Measurements from ENCODE around the gene REEP1.

Gene REEP1

DNA sequence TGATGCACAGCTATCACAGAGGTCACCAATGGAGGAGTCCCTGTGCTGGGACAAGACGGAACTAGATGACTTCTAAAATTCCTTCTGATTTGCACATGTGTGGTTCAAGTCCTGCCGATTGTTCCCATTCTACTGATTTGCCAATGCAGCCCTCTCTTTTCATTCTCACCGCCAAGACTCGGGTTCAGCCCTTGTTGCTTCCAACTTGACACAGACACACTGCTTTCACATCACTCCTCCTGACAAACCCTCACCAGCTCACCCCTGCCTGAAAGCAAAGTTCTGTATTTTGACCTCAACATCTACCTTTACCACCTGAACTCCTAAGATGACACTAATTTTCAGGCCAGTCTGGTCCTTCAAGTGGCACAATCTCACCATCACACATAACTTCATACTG lies 25.5 kb downstream of the REEP1 start:
- TF ChIP-seq, protein P1, sequence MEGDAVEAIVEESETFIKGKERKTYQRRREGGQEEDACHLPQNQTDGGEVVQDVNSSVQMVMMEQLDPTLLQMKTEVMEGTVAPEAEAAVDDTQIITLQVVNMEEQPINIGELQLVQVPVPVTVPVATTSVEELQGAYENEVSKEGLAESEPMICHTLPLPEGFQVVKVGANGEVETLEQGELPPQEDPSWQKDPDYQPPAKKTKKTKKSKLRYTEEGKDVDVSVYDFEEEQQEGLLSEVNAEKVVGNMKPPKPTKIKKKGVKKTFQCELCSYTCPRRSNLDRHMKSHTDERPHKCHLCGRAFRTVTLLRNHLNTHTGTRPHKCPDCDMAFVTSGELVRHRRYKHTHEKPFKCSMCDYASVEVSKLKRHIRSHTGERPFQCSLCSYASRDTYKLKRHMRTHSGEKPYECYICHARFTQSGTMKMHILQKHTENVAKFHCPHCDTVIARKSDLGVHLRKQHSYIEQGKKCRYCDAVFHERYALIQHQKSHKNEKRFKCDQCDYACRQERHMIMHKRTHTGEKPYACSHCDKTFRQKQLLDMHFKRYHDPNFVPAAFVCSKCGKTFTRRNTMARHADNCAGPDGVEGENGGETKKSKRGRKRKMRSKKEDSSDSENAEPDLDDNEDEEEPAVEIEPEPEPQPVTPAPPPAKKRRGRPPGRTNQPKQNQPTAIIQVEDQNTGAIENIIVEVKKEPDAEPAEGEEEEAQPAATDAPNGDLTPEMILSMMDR (IDR thresholded peaks at IDR 0.05; ENCODE audit: borderline replicate concordance, control extremely low read depth, extremely low read depth, insufficient read depth, missing control alignments) = no peak
- no peak for DNase-seq (ENCODE audit: low spot score)
- in situ Hi-C loops (cut with MboI; ENCODE audit: low sequenced_read_pairs, unreplicated experiment) = no loop called here

DNA sequence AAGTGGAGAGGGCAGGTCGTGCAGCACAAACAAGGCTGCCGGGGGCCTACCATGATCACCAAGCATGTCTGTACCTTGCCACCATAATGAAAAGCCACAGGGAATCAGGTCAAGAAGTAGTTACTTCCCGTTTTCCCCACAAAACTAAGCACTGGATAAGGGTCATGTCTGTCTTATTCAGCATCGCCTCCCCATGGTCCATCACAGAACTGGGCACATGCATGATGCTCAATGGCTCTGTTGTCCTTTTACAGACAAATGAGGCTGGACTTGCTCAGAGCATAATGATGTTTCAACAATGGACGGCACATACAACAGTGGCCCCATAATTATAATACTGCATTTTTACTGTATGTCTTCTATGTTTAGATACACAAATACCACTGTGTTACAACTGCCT lies 27.5 kb downstream of the REEP1 start:
- in situ Hi-C loops (cut with MboI; ENCODE audit: low sequenced_read_pairs, unreplicated experiment) = no loop called here
- DNase-seq (ENCODE audit: low spot score) = no peak
- TF ChIP-seq, protein P1 (IDR thresholded peaks at IDR 0.05; ENCODE audit: borderline replicate concordance, control extremely low read depth, extremely low read depth, insufficient read depth, missing control alignments) = no peak

DNA sequence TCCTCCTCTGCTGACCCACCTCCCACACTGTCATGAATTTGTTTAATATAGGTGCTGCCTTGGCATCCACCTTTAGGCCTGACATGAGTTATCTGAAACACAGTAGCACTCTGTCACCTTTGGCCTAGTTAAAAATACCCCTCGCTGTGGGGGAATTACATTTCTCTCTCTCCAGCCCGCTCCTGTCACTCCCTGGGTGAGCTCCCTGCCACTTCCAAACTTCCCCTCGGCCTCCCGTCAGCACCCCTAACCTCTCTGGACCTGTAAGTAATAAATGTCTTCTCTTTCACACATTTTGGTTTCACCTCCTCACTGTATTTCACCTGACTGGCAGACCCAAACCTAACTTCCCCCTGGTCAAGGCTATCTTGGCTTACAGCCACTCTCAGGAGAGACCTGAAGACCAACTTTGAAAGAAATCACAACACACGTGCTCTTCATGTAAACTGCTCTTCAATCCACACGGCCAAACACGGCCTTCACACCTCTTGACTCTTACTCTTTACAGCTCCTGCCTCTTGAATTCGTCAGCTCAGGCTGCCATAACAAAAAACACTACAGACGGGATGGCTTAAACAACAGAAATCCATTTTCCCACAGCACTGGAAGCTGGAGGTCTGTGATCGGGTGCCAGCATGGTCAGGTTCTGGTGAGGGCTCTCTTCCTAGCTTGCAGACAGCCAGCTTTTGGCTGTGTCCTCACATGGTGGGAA lies 28.3 kb downstream of the REEP1 start:
- in situ Hi-C loops (cut with MboI; ENCODE audit: low sequenced_read_pairs, unreplicated experiment) = no loop called here
- DNase-seq (ENCODE audit: low spot score) = no peak
- TF ChIP-seq, protein P1 (IDR thresholded peaks at IDR 0.05; ENCODE audit: borderline replicate concordance, control extremely low read depth, extremely low read depth, insufficient read depth, missing control alignments) = no peak

DNA sequence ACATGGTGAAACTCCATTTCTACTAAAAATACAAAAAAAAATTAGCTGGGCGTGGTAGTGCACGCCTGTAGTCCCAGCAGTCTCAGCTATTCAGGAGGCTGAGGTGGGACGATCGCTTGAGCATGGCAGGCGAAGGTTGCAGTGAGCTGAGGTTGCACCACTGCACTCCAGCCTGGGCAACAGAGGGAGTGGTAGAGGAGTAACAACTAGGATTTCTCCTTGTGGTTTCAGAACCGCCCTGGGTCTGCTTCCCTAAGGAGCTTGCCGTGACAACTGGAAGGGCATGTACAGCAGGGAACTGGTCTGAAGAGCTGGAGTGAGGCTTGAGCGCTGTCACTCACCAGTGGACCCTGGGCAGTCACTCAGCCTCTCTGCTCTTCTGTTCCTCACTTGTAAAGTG lies 29.1 kb downstream of the REEP1 start:
- DNase-seq (ENCODE audit: low spot score) = no peak
- in situ Hi-C loops (cut with MboI; ENCODE audit: low sequenced_read_pairs, unreplicated experiment) = no loop called here
- TF ChIP-seq, protein P1 (IDR thresholded peaks at IDR 0.05; ENCODE audit: borderline replicate concordance, control extremely low read depth, extremely low read depth, insufficient read depth, missing control alignments) = no peak

DNA sequence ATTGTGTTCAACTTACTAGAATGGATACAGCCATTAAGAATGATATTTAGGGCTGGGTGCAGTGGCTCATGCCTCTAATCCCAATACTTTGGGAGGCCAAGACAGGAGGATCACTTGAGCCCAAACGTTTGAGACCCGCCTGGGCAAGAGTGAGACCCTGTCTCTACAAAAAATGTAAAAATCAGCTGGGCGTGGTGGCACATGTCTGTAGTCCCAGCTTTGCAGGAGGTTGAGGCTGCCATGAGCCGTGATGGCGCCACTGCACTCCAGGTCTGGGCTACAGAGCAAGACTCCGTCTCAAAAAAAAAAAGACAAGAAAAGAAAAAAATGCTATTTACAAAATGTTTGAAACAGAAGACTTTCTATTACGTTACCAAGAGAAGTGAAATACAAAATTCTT lies 30.0 kb downstream of the REEP1 start:
- TF ChIP-seq, protein P1 (IDR thresholded peaks at IDR 0.05; ENCODE audit: borderline replicate concordance, control extremely low read depth, extremely low read depth, insufficient read depth, missing control alignments) = no peak
- in situ Hi-C loops (cut with MboI; ENCODE audit: low sequenced_read_pairs, unreplicated experiment) = no loop called here
- DNase-seq (ENCODE audit: low spot score) = no peak

DNA sequence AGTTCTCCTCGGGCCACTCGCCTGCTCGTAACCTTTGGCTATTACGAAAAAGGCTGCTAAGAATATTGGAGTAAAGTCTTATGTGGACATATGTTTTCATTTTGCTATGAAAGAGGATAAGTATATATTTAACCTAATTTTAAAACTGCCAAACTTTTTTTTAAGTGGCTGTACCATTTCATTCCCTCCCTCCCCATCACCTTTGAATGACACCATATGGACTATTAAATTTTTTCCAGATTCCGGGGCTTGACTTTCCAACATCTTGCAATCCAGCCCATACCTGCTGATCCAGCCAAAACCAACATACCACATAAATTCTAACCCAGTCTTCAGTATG lies 31.5 kb downstream of the REEP1 start:
- no peak for DNase-seq (ENCODE audit: low spot score)
- TF ChIP-seq, protein P1 (IDR thresholded peaks at IDR 0.05; ENCODE audit: borderline replicate concordance, control extremely low read depth, extremely low read depth, insufficient read depth, missing control alignments) = no peak
- in situ Hi-C loops (cut with MboI; ENCODE audit: low sequenced_read_pairs, unreplicated experiment) = no loop called here

Data from GM13976 (cell line).